DMS114 treated with DMSO at 0.1 percent for 48 hours (cell line): ENCODE data around the gene CCDC171.
"Not testable (repeated sequence)": the region's sequence is repeated elsewhere in the genome, so short reads cannot be mapped to it uniquely, and the experiment has no call there.

Experiments
- DNase-seq: peaks from one replicate; lab custom pipeline; 2025; ENCODE audit not compliant: unreplicated experiment; lab: John Stamatoyannopoulos, UW

Gene CCDC171

GRCh38 chr9:15553528-15553898 is 670 bp downstream of the CCDC171 start:
- no peak for DNase-seq

- no peak for DNase-seq
Measured at GRCh38 chr9:15570769-15571168, 17.9 kb downstream of the CCDC171 start.

GRCh38 chr9:15572200-15572770 is 19.4 kb downstream of the CCDC171 start:
- no peak for DNase-seq

GRCh38 chr9:15576350-15577050 is 23.7 kb downstream of the CCDC171 start:
- no peak for DNase-seq

GRCh38 chr9:15578714-15579113 is 25.9 kb downstream of the CCDC171 start:
- DNase-seq, result no peak

- DNase-seq, result no peak
Measured at GRCh38 chr9:15584379-15584778, 31.5 kb downstream of the CCDC171 start.

- no peak for DNase-seq
Measured at GRCh38 chr9:15592317-15592716, 39.5 kb downstream of the CCDC171 start.

GRCh38 chr9:15592940-15593339 is 40.1 kb downstream of the CCDC171 start:
- DNase-seq, result not testable (repeated sequence)

- DNase-seq, result not testable (repeated sequence)
Measured at GRCh38 chr9:15600666-15601330, 48.0 kb downstream of the CCDC171 start.

GRCh38 chr9:15606643-15607472 is 54.0 kb downstream of the CCDC171 start:
- DNase-seq, result peak; percentile 24

- no peak for DNase-seq
Measured at GRCh38 chr9:15612962-15613361, 60.1 kb downstream of the CCDC171 start.

GRCh38 chr9:15617782-15618181 is 64.9 kb downstream of the CCDC171 start:
- no peak for DNase-seq

- DNase-seq, result no peak
Measured at GRCh38 chr9:15618540-15619331, 65.9 kb downstream of the CCDC171 start.

GRCh38 chr9:15622318-15622971 is 69.6 kb downstream of the CCDC171 start:
- peak; percentile 5 for DNase-seq

- DNase-seq, result no peak
Measured at GRCh38 chr9:15635752-15636151, 82.9 kb downstream of the CCDC171 start.

GRCh38 chr9:15640121-15640520 is 87.3 kb downstream of the CCDC171 start:
- no peak for DNase-seq

- no peak for DNase-seq
Measured at GRCh38 chr9:15641291-15641690, 88.4 kb downstream of the CCDC171 start.

GRCh38 chr9:15642369-15642962 is 89.6 kb downstream of the CCDC171 start:
- DNase-seq, result peak; percentile 29

- DNase-seq, result no peak
Measured at GRCh38 chr9:15670246-15670645, 117.4 kb downstream of the CCDC171 start.

GRCh38 chr9:15670894-15671293 is 118.1 kb downstream of the CCDC171 start:
- DNase-seq, result no peak
